Panc1 (cell line): Measurements from ENCODE around the gene SLC23A3. TPM values are rescaled to one million over a fixed set of nuclear protein-coding genes. Genes with fewer than 3 reads are reported as not detected.

Experiments used
- ATAC-seq: fragments of 200-7000 bp; cut with Tn5 transposase; 2 replicates; pipeline ENCODE4 v1.9.1; 2020; ENCODE audit warnings: mild to moderate bottlenecking, moderate library complexity
- BruUV-seq: library from RNA; stranded (reverse); fragments of 400-500 nt; replicated peaks from 2 replicates; lab custom pipeline; 2021; lab: Mats Ljungman, UMichigan
- CTCF ChIA-PET: fragments of 300-600 bp; sonication (Branson Sonifier 250); formaldehyde crosslinking; loops from one replicate; lab custom pipeline; 2022; ENCODE audit warnings: antibody characterized with exemption; lab: Charles Lee
- POLR2A ChIA-PET: fragments of 300-600 bp; sonication (Branson Sonifier 250); formaldehyde crosslinking; loops from one replicate; lab custom pipeline; 2022; ENCODE audit warnings: antibody characterized with exemption; lab: Charles Lee
- DNase-seq: peaks from one replicate; pipeline ENCODE4 v3.0.0-alpha.2; 2010; ENCODE audit warnings: low read depth, low spot score
- H3K27ac ChIP-seq: 2 replicates; pipeline ENCODE4 v1.5.1; 2011; ENCODE audit warnings: mild to moderate bottlenecking, low read length, inconsistent platforms
- H3K27me3 ChIP-seq: fragments of 200-500 bp; sonication (Bioruptor generic); 2 replicates; pipeline ENCODE4 v1.6.0; 2014; ENCODE audit warnings: low read length, inconsistent platforms; ENCODE audit not compliant: control insufficient read depth, insufficient read depth
- H3K36me3 ChIP-seq: fragments of 200-500 bp; sonication (Bioruptor generic); 2 replicates; pipeline ENCODE4 v1.5.1; 2014; ENCODE audit warnings: inconsistent platforms, mild to moderate bottlenecking, low read length, moderate library complexity; ENCODE audit not compliant: control insufficient read depth, insufficient read depth
- H3K4me1 ChIP-seq: 2 replicates; pipeline ENCODE4 v1.5.1; 2011; ENCODE audit warnings: inconsistent platforms, mild to moderate bottlenecking, low read length, moderate library complexity; ENCODE audit not compliant: control insufficient read depth, insufficient read depth
- H3K4me3 ChIP-seq, 2 experiments: 2 replicates each; pipeline ENCODE4 v1.5.1; 2011 to 2012; ENCODE audit warnings: low read depth in 2 of 2, low read length in 2 of 2, mild to moderate bottlenecking in 2 of 2, inconsistent platforms in 1 of 2, moderate library complexity in 1 of 2
- H3K9me3 ChIP-seq: fragments of 200-500 bp; sonication (Bioruptor generic); 2 replicates; pipeline ENCODE4 v1.5.1; 2014; ENCODE audit warnings: low read depth, mild to moderate bottlenecking, inconsistent platforms, low read length, moderate library complexity; ENCODE audit not compliant: control insufficient read depth, insufficient read depth
- CTCF ChIP-seq: fragments of 450-650 bp; IDR thresholded peaks from 2 replicates; pipeline ENCODE4 v1.5.1; 2017; ENCODE audit warnings: mild to moderate bottlenecking
- POLR2AphosphoS5 ChIP-seq: IDR thresholded peaks from 2 replicates; pipeline ENCODE4 v1.6.1; 2012; ENCODE audit warnings: mild to moderate bottlenecking, low read depth, low read length, moderate library complexity
- REST ChIP-seq, 2 experiments: IDR thresholded peaks; 2 replicates each; pipeline ENCODE4 v1.6.1; 2011 to 2012; ENCODE audit warnings: low read depth in 2 of 2, control low read depth in 1 of 2, low read length in 1 of 2, mild to moderate bottlenecking in 1 of 2, moderate library complexity in 1 of 2; ENCODE audit not compliant: insufficient read depth in 1 of 2
- SIN3A ChIP-seq: IDR thresholded peaks from 2 replicates; pipeline ENCODE4 v1.6.1; 2012; ENCODE audit warnings: low read depth, mild to moderate bottlenecking, low read length, moderate library complexity, borderline replicate concordance; ENCODE audit not compliant: insufficient read depth
- TCF7L2 ChIP-seq: IDR thresholded peaks from 2 replicates; pipeline ENCODE4 v1.6.1; 2011; ENCODE audit warnings: mild to moderate bottlenecking, low read depth, low read length, inconsistent platforms
- in situ Hi-C: cut with HindIII; loops from 2 replicates; pipeline ENCODE4 v1.10.0; 2016; ENCODE audit warnings: low sequenced_read_pairs, low pct_unique_long_range_greater_than_20kb
- intact Hi-C: fragments of 100-400 bp; cut with micrococcal nuclease; formaldehyde crosslinking; loops from one replicate; pipeline ENCODE4 v1.10.0; 2022; ENCODE audit not compliant: unreplicated experiment
- total RNA-seq: library from RNA; stranded (reverse); gene quantifications from one replicate; pipeline ENCODE4 v1.2.1, GENCODE V29; 2021; ENCODE audit not compliant: unreplicated experiment

SLC23A3 gene
- total RNA-seq, 1 experiment from 2014 or later = 3.3 TPM

- no peaks in the 10 kb centered on the region for H3K27me3 ChIP-seq
- TF ChIP-seq REST (IDR thresholded peaks at IDR 0.05; ENCODE audit: insufficient read depth in 1 of 2, low read depth in 2 of 2, low read length in 1 of 2) (no peak), TCF7L2 (no peak), SIN3A (no peak), CTCF (no peak), POLR2AphosphoS5 (no peak)
- intact Hi-C loops = loop anchor here (5.0 to 10.0 kb wide), 4 partner anchors 101 to 303 kb away; partner anchors contain the start of genes CRYBA2 and WNT6
- no peak for ATAC-seq
- POLR2A ChIA-PET = interaction anchor here (0.6 to 0.7 kb wide), 3 partner anchors 14 to 100 kb away, joined by 3 to 5 read pairs (median 4); no protein-coding TSS in a partner anchor
- H3K4me3 ChIP-seq = no peak overlapping the region
- BruUV-seq = no TSS peak
- no peaks in the 10 kb centered on the region for H3K9me3 ChIP-seq
- peaks cover 5% of the 10 kb centered on the region for H3K4me1 ChIP-seq
- in situ Hi-C loops = no loop called here
- no peaks in the 10 kb centered on the region for H3K36me3 ChIP-seq
- CTCF ChIA-PET = interaction anchor here (1.6 kb wide), 1 partner anchor 128 kb away, joined by 4 read pairs; no protein-coding TSS in a partner anchor
- DNase-seq = no peak
- no peak overlapping the region for H3K27ac ChIP-seq
These were observed 11.8 kb downstream of the SLC23A3 start for GRCh38 chr2:219158025-219158424.

GRCh38 chr2:219157396-219157795 lies 12.4 kb downstream of the SLC23A3 start:
- DNase-seq = no peak
- peaks cover 5% of the 10 kb centered on the region for H3K4me1 ChIP-seq
- no peak overlapping the region for H3K4me3 ChIP-seq
- no peaks in the 10 kb centered on the region for H3K9me3 ChIP-seq
- ChIA-PET CTCF (interaction anchor here (1.6 kb wide), 1 partner anchor 128 kb away, joined by 4 read pairs; no protein-coding TSS in a partner anchor), POLR2A (interaction anchor here (0.6 kb wide), 1 partner anchor 19 kb away, joined by 4 read pairs; no protein-coding TSS in a partner anchor)
- no peak for ATAC-seq
- no peaks in the 10 kb centered on the region for H3K36me3 ChIP-seq
- H3K27ac ChIP-seq = no peak overlapping the region
- no TSS peak for BruUV-seq
- intact Hi-C loops (loop anchor here (5.0 to 10.0 kb wide), 4 partner anchors 100 to 303 kb away; partner anchors contain the start of genes CRYBA2 and WNT6), in situ Hi-C loops (no loop called here)
- H3K27me3 ChIP-seq = no peaks in the 10 kb centered on the region
- TF ChIP-seq TCF7L2 = no peak

- in situ Hi-C loops (no loop called here), intact Hi-C loops (loop anchor here (5.0 to 10.0 kb wide), 4 partner anchors 98 to 300 kb away; partner anchors contain the start of genes CRYBA2 and WNT6)
- no peaks in the 10 kb centered on the region for H3K27me3 ChIP-seq
- POLR2A ChIA-PET = no interaction called here
- no peak overlapping the region for H3K27ac ChIP-seq
- BruUV-seq = no TSS peak
- H3K9me3 ChIP-seq = no peaks in the 10 kb centered on the region
- H3K4me1 ChIP-seq = peaks cover 5% of the 10 kb centered on the region
- CTCF ChIA-PET = interaction anchor here (0.7 to 1.9 kb wide), 11 partner anchors 21 to 175 kb away, joined by 3 to 14 read pairs (median 4); no protein-coding TSS in a partner anchor
- peak; percentile 72 for ATAC-seq
- no peaks in the 10 kb centered on the region for H3K36me3 ChIP-seq
- H3K4me3 ChIP-seq = no peak overlapping the region
- DNase-seq = peak; percentile 39
- no peak for TF ChIP-seq SIN3A
- TF ChIP-seq CTCF = peak; percentile 59
- TF ChIP-seq TCF7L2 = no peak
- no peak for TF ChIP-seq REST (IDR thresholded peaks at IDR 0.05; ENCODE audit: insufficient read depth in 1 of 2, low read depth in 2 of 2, low read length in 1 of 2)
- no peak for TF ChIP-seq POLR2AphosphoS5
These were observed 14.7 kb downstream of the SLC23A3 start for GRCh38 chr2:219155054-219155644.
